OCI-M2 (cell line): ENCODE results near the gene RBBP7.

Experiments
- DNase-seq: peaks from one replicate; lab custom pipeline; 2025; ENCODE audit not compliant: unreplicated experiment; lab: John Stamatoyannopoulos, UW

Gene RBBP7

DNA sequence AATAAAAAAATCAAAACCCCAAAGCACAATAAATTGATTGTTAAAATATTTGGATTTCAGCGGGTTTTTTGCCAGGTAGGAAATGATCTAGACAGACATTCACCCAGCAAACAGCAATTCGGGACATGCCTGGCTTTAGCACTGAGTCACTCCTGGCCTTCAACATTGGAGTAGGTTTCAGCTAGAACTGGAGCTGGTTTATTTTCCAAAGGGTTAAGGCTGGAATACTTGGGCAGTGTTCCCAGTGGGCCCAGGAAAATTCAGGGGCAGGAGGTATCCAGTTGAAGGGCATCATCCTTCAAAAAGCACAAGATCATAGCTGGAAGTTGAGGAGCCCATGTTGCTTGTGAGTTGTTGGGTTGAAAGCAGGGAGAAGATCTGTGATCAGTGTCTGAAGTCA is 42.9 kb downstream of the RBBP7 start:
- DNase-seq: no peak

DNA sequence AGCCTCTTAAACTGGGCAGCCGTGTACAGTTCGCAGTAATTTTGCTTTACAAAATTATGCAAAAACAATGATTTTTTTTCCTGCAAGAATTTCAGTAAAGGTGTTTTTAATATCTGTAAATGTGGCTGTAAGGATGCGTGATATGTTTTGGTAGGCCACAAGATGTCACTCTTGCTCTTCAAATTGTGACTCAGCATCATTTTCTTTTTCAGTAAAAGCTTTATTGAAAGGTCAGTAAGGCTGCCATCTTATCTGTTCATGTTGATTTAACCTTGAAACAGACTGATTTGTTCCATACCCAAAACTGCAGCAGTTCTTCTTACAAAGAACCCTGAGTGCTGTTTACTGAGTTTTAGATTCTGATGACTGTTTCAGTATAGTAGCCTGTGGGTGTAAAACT is 44.0 kb downstream of the RBBP7 start:
- DNase-seq: no peak

DNA sequence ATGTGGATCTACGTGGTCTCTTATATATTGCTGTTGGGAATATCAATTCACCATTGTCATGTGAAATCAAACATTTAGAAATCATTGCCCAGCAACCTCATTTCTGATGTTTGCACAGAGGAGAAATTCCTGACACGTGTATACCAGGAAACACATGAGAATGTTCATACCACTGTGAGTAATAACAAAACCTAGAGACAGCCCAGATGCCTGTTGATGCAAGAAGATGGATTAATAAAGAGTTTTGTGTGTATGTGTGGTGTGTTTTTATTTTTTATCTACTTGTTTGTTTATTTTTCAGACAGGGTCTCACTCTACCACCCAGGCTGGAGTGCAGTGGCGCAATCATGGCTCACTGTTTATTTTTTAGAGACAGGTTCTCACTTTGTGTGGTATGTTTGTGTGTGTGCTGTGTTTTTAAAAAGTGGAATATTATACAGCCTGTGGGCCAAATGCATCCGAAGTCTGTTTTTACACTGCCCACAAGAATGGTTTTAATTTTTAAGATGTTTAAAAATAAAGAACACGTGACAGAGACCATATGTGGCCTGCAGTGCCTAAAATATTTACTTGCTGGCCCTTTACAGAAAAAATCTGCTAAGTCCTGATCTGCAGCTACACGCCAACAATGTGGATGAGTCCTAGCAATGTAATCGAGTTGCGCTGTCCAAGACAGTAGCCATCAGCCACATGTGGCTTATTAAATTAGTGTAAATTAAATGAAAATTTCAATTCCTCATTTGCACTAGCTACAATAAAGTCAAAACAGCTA is 44.7 kb downstream of the RBBP7 start:
- no peak for DNase-seq

DNA sequence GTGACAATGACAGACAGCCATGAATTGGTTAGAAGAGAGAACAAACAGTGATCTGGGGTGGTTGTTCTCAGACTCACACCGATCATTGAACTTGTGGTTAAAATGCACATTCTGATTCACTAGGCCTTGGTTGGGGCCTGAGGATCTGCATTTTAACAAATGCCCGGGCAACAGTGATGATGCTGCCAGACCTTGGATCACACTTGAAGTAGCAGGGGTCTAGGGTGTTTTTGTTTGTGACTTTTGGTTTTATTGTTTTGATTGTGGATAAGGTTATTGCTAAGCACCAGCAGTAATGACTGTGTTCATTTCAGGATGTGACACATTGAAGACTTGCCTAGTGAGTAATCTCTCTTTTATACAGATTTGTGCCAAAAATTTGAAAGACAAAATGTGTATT is 47.4 kb downstream of the RBBP7 start:
- DNase-seq: no peak

DNA sequence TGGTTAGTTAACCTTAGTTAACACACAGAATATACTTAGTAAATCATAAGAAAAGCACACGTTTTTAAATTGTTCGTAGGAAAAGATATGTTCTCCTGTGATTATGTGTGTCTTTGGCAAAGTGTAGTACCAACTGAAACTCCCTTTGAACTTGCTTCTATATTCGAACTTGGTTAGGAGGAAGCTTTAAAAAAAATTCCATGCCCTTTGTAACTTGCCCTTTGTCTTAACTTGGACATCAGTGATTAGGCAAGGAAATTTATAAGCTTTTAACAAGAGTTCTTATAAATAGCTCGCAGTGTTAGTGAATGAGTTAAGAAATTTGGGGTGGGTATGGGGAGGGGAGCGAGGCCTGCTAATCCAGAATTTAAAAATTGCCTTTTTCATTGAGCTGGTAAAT is 50.5 kb downstream of the RBBP7 start:
- no peak for DNase-seq

DNA sequence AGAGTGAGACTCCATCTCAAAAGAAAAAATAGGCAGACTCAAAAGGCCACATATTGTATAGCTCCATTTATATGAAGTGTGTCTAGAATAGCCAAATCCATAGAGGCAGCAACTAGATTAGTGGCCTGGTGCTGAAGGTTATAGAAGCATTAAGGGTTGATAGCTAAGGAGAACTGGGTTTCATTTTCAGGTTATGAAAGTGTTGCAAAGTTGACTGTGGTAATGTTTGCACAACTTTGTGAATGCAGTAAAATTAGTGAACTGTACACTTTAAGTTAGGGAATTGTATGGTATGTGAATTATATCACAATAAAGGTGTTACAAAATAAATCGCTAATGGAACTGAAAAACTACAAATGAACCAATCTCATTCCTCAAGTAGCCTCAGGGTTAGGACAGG is 55.6 kb downstream of the RBBP7 start:
- DNase-seq: no peak

DNA sequence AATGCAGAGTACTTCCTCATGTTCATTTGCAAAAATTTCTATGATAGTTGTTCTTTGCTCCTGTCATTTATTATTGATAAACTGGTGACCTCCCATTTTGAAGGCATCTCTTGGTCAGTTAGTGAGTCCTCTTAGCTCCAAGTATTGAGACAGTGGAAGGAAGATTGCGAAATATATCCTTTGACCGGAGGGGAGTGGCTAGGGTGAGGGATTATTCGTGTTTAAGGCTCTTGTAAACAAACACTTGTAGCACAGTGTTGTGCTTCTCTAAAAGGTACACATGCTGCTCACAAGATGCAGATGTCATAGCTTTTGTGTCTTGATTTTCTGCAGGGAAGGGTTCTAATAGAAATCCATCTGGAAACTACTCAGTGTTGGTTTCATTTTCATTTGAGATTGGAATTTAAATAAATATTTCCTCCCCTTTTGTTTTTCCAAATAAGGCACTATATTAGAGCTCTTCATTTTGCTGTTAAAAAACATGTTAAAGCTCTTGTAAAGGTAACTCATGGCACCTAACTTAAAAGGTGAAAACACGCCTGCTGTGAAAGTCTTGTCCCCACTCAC is 62.1 kb downstream of the RBBP7 start:
- no peak for DNase-seq

DNA sequence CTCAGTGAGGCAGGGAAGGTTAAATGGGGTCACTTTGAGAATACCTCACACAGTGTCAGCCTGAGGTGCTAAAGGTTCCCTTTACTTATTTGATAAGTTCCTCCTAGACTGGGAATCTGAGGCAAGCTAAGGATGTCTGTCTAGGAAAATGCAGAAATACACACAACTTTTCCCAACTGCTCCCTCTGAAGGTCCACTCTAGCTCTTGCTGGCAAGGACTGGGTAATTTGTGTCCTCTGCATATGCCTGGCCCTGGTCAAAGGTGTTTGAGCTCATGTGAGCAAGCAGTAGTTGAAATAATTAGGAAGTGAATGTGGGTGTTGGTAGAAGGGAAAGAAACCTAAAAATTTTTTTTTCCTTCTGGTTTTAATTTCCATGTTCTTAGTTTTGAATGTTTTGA is 62.6 kb downstream of the RBBP7 start:
- DNase-seq: no peak

DNA sequence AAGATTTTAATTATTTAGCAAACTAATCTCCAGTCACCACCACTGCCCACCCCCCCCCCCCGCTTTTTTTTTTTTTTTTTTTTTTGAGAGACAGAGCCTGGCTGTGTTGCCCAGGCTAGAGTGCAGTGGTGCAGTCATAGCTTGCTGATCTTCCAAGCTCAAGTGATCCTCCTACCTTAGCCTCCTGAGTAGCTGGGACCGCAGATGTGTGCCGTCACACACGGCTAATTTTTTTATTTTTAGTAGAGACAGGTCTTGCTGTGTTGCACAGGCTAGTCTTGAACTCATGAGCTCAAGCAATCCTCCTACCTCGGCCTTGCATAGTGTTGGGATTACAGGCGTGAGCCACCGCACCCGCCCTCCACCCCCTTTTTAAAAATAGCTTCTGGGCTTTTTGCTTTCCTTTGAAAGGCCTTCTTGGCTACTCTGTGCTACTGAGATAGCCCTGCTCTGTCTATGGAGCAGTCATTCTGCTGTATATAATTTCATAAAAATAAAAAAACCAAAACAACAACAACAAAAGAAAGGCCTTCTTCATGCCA is 65.2 kb downstream of the RBBP7 start:
- no peak for DNase-seq

DNA sequence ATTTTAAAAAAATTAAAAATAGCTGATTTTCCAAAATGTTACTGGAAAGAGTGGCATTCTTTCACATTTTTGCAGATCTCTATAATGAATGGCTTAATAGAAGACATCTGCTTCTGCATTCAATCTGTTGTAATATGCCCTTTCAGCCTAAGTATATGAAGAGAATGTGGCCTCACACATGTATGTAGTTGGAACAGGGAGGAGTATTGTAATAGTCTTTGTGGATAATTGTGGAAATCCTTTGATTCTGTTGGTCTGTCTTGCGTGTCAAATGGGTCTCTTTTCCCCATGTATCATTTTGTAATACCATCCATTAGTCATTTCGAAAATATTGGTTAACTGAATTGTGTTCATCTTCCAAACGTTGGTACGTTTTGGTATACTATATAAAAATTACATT is 72.3 kb downstream of the RBBP7 start:
- DNase-seq: no peak

DNA sequence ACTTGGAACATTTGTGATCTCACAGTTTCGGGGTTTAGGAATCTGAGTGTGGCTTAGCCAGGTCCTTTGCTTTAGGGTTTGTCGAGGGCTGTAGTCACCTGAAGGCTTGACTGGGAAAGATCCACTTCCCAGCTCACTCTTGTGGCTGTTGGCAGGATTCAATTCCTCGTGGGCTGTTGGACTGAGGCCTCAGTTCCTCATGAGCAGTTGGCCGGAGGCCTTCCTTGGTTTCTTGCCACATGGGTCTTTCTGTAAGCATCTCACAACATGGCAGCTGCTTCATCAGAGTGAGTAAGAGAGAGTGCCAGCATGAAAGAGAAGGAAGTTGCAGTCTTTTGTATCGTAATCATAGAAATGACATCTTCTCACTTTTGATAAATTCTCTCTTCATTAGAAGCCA is 72.8 kb downstream of the RBBP7 start:
- DNase-seq: no peak

DNA sequence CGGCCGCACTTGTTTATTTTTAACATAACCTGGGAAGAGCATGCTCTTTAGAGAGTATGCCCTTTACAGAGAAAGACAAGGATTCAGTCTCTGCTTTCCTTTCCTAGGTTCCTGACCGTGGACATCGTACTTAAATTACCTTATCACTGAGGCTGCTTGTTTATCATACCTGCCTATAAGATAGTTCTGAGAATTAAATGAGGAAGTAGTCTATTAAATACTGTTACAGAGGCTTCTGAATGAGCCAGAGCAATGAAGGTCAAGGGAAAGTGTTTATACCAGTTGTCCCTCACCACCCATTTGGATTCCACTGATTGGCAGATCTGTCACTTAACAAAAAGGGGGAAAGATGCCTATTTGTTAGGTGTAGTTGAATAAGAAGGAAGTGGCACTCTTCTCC is 73.9 kb downstream of the RBBP7 start:
- no peak for DNase-seq
